ENCODE results near the gene CIART. TPM values are rescaled to one million over a fixed set of nuclear protein-coding genes. Genes with fewer than 3 reads are reported as not detected.

Gene CIART
- polyA plus RNA-seq, 1 of the 3 experiments (the other 2 are of a cell fraction) = 3.2 TPM

- no peak for TF ChIP-seq USF1 (IDR thresholded peaks at IDR 0.05; ENCODE audit: borderline replicate concordance, low read depth)
- no peak for TF ChIP-seq MXI1 (IDR thresholded peaks at IDR 0.05; ENCODE audit: low read depth, low read length)
- TF ChIP-seq EP300 (IDR thresholded peaks at IDR 0.05; ENCODE audit: borderline replicate concordance in 1 of 2, low read depth in 1 of 2, low read length in 1 of 2) = no peak
- TF ChIP-seq JUND (IDR thresholded peaks at IDR 0.05) = no peak
- no peak for TF ChIP-seq FOXJ3 (CRISPR knock-in tag; IDR thresholded peaks at IDR 0.05)
- TF ChIP-seq GABPA (IDR thresholded peaks at IDR 0.05; ENCODE audit: low read depth) = no peak
- no peak for TF ChIP-seq RFX5 (IDR thresholded peaks at IDR 0.05; ENCODE audit: low read length)
- no peak for TF ChIP-seq SMC3 (IDR thresholded peaks at IDR 0.05; ENCODE audit: low read depth, low read length)
- TF ChIP-seq, protein P1, sequence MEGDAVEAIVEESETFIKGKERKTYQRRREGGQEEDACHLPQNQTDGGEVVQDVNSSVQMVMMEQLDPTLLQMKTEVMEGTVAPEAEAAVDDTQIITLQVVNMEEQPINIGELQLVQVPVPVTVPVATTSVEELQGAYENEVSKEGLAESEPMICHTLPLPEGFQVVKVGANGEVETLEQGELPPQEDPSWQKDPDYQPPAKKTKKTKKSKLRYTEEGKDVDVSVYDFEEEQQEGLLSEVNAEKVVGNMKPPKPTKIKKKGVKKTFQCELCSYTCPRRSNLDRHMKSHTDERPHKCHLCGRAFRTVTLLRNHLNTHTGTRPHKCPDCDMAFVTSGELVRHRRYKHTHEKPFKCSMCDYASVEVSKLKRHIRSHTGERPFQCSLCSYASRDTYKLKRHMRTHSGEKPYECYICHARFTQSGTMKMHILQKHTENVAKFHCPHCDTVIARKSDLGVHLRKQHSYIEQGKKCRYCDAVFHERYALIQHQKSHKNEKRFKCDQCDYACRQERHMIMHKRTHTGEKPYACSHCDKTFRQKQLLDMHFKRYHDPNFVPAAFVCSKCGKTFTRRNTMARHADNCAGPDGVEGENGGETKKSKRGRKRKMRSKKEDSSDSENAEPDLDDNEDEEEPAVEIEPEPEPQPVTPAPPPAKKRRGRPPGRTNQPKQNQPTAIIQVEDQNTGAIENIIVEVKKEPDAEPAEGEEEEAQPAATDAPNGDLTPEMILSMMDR (IDR thresholded peaks at IDR 0.05) = no peak
- TF ChIP-seq SIN3A (IDR thresholded peaks at IDR 0.05; ENCODE audit: borderline replicate concordance, low read depth, low read length) = no peak
- TF ChIP-seq CHD2 (IDR thresholded peaks at IDR 0.05; ENCODE audit: low read length, partially characterized antibody) = no peak
Measured at GRCh38 chr1:150249936-150250335, 32.4 kb upstream of the CIART start (continued).

DNA sequence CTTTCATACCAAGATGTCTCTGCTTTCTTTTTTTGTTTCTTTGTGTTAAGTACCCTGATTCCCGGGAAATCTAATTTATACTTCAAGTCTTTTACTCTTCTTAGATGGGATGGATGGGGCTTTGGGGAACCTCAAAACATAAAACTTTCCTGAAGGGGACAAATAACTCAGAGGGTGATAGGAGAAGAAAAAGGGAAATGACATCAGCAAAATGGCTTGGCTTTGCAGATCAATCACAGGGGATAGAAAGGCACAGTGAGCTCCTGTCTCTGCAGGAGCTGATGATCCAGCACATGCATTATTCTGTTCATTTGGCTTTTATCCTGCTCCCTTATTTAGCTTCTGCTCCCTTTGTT, 26.2 kb upstream of the CIART start:
- DNase-seq = no peak
- H3K9me3 ChIP-seq = no peaks in the 10 kb centered on the region
- peak overlapping the region; percentile 81 for H2AFZ ChIP-seq (ENCODE audit: low read depth)
- peaks cover 17 to 21% of the 10 kb centered on the region in 2 experiments; a peak in 3 of 4 replicates for H3K4me1 ChIP-seq (ENCODE audit: control insufficient read depth in 1 of 2, insufficient read depth in 2 of 2, low read depth in 1 of 2, low read length in 1 of 2)
- H3K4me2 ChIP-seq = peak overlapping the region; percentile 51; the same call in 1 of the 2 replicates
- no peaks in the 10 kb centered on the region for H4K20me1 ChIP-seq (ENCODE audit: insufficient read depth)
- no peak overlapping the region; the same call in 1 of the 2 replicates for H3K9ac ChIP-seq
- H3K27ac ChIP-seq (ENCODE audit: low read depth in 2 of 2, low read length in 1 of 2) = peak overlapping the region; percentile 65 to 81; a peak in 3 of 4 replicates
- no peaks in the 10 kb centered on the region for H3K27me3 ChIP-seq (ENCODE audit: insufficient read depth)
- CTCF ChIA-PET = interaction anchor here (0.6 to 8.7 kb wide), 43 partner anchors 9 to 875 kb away, joined by 3 to 110 read pairs (median 4); partner anchors contain the start of genes APH1A, C1orf54, C1orf56 and CIART
- WGBS (ENCODE audit: low lambda C conversion rate) = 0% methylated on average over 1 of the region's 1 CpG
- peaks cover 12% of the 10 kb centered on the region for H3F3A ChIP-seq (replicated peaks; ENCODE audit: insufficient read depth)
- no peaks in the 10 kb centered on the region for H3K36me3 ChIP-seq (replicated peaks in 1 of 2; ENCODE audit: control insufficient read depth in 1 of 2, insufficient read depth in 2 of 2, low read length in 1 of 2)
- H3K9me2 ChIP-seq = no peaks in the 10 kb centered on the region
- H3K79me2 ChIP-seq (ENCODE audit: insufficient read depth) = no peaks in the 10 kb centered on the region
- peak overlapping the region in 1 of 2 experiments; percentile 23; a peak in 1 of 4 replicates for H3K4me3 ChIP-seq (ENCODE audit: low read depth in 2 of 2, low read length in 1 of 2)
- POLR2A ChIA-PET = interaction anchor here (0.7 to 1.5 kb wide), 4 partner anchors 13 to 108 kb away, joined by 3 to 4 read pairs (median 4); partner anchors contain the start of genes APH1A and RPRD2
- TF ChIP-seq REST (IDR thresholded peaks at IDR 0.05; ENCODE audit: low read depth, low read length) = no peak
- TF ChIP-seq RAD21 (IDR thresholded peaks at IDR 0.05; ENCODE audit: low read length) = no peak
- no peak for TF ChIP-seq MEF2A (IDR thresholded peaks at IDR 0.05; ENCODE audit: borderline replicate concordance, low read depth)
- no peak for TF ChIP-seq FOSL2 (IDR thresholded peaks at IDR 0.05; ENCODE audit: borderline replicate concordance, low read depth)
- TF ChIP-seq, protein P2, sequence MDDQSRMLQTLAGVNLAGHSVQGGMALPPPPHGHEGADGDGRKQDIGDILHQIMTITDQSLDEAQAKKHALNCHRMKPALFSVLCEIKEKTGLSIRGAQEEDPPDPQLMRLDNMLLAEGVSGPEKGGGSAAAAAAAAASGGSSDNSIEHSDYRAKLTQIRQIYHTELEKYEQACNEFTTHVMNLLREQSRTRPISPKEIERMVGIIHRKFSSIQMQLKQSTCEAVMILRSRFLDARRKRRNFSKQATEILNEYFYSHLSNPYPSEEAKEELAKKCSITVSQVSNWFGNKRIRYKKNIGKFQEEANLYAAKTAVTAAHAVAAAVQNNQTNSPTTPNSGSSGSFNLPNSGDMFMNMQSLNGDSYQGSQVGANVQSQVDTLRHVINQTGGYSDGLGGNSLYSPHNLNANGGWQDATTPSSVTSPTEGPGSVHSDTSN (IDR thresholded peaks at IDR 0.05) = no peak
- TF ChIP-seq, protein P3, sequence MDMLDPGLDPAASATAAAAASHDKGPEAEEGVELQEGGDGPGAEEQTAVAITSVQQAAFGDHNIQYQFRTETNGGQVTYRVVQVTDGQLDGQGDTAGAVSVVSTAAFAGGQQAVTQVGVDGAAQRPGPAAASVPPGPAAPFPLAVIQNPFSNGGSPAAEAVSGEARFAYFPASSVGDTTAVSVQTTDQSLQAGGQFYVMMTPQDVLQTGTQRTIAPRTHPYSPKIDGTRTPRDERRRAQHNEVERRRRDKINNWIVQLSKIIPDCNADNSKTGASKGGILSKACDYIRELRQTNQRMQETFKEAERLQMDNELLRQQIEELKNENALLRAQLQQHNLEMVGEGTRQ (IDR thresholded peaks at IDR 0.05; ENCODE audit: borderline replicate concordance, low read depth, low read length) = no peak
- no peak for TF ChIP-seq MAX (IDR thresholded peaks at IDR 0.05; ENCODE audit: low read depth)
- TF ChIP-seq USF1 (IDR thresholded peaks at IDR 0.05; ENCODE audit: borderline replicate concordance, low read depth) = no peak
- no peak for TF ChIP-seq GABPA (IDR thresholded peaks at IDR 0.05; ENCODE audit: low read depth)
- TF ChIP-seq, protein P4, sequence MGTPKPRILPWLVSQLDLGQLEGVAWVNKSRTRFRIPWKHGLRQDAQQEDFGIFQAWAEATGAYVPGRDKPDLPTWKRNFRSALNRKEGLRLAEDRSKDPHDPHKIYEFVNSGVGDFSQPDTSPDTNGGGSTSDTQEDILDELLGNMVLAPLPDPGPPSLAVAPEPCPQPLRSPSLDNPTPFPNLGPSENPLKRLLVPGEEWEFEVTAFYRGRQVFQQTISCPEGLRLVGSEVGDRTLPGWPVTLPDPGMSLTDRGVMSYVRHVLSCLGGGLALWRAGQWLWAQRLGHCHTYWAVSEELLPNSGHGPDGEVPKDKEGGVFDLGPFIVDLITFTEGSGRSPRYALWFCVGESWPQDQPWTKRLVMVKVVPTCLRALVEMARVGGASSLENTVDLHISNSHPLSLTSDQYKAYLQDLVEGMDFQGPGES (IDR thresholded peaks at IDR 0.05; ENCODE audit: low read depth, low read length) = no peak
- TF ChIP-seq TCF12 (IDR thresholded peaks at IDR 0.05) = no peak
- no peak for TF ChIP-seq RFX5 (IDR thresholded peaks at IDR 0.05; ENCODE audit: low read length)
